ENCODE measurements around the gene FAM181A.

FAM181A gene

GRCh38 chr14:93949511-93950075 lies 22.4 kb downstream of the FAM181A start:
- no peaks in the 10 kb centered on the region for H3K27me3 Mint-ChIP-seq
- no peak overlapping the region for H3K4me3 Mint-ChIP-seq
- no peak for ATAC-seq
- H3K27ac Mint-ChIP-seq = no peak overlapping the region
- H3K4me1 Mint-ChIP-seq = peaks cover 19% of the 10 kb centered on the region
- H3K36me3 Mint-ChIP-seq = peaks cover 11% of the 10 kb centered on the region
- H3K9me3 Mint-ChIP-seq = no peaks in the 10 kb centered on the region

DNA sequence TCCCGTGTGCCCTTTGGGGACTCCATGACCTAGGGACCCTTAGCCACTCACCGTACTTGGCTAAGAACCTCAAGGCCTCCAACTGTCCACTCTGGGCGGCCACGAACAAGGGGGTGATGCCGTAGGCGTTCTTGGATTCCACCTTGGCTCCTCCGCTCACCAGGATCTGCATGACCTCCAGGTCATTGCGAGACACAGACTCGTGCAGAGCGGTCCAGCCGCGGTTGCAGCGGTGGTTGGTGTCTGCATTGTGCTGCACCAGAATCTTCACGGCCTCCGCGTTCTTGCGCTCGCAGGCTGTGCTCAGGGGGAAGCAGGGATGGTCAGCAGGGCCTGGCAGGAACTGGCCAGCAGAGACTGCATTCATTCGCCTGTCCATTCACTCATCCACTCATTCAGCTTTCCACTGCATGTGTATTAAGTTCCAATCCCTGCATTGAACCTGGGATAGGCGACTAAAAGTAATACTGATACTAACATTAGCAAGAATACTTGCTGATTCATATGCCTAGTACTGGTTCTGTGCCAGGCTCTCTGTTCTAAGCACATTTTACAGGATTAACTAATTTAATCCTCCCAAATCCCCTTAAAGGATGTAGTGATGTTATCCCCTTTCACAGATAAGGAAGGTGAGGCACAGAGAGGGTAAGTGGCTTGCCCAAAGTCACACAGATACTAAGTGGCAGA lies 23.9 kb downstream of the FAM181A start:
- no peak overlapping the region for H3K4me3 Mint-ChIP-seq
- H3K4me1 Mint-ChIP-seq = peaks cover 34% of the 10 kb centered on the region
- H3K36me3 Mint-ChIP-seq = peaks cover 11% of the 10 kb centered on the region
- no peaks in the 10 kb centered on the region for H3K9me3 Mint-ChIP-seq
- no peak overlapping the region for H3K27ac Mint-ChIP-seq
- ATAC-seq = no peak
- H3K27me3 Mint-ChIP-seq = no peaks in the 10 kb centered on the region

- H3K4me1 Mint-ChIP-seq = peaks cover 35% of the 10 kb centered on the region
- H3K4me3 Mint-ChIP-seq = no peak overlapping the region
- no peaks in the 10 kb centered on the region for H3K9me3 Mint-ChIP-seq
- H3K27ac Mint-ChIP-seq = no peak overlapping the region
- ATAC-seq = no peak
- peaks cover 7% of the 10 kb centered on the region for H3K36me3 Mint-ChIP-seq
- H3K27me3 Mint-ChIP-seq = no peaks in the 10 kb centered on the region
Observed at GRCh38 chr14:93951635-93952540, 24.7 kb downstream of the FAM181A start.

- Mint-ChIP-seq H3K4me3 (no peak overlapping the region), H3K27me3 (no peaks in the 10 kb centered on the region), H3K4me1 (peaks cover 45% of the 10 kb centered on the region), H3K27ac (no peak overlapping the region), H3K9me3 (no peaks in the 10 kb centered on the region), H3K36me3 (peaks cover 6% of the 10 kb centered on the region)
- no peak for ATAC-seq
Observed at GRCh38 chr14:93952829-93953228, 25.7 kb downstream of the FAM181A start.

DNA sequence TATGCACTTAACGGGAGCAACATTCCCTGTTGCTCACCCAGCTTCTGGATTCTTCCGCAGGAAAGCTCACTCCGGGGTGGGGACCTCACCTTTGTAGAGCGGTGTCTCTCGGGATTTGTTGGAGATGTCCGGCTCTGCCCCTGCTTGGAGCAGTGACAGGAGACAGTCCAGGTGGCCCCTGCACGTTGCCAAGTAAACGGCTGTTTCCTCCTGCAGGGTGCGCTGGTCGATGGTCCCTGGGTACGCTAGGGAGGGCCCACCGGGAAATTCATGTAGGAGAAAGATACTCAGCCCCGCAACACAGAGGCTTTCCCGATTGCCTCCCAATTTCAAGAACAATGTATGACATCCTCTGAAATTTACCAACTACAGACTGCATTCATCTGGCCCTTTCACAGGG lies 26.1 kb downstream of the FAM181A start:
- H3K4me3 Mint-ChIP-seq = peak overlapping the region; percentile 53
- H3K9me3 Mint-ChIP-seq = no peaks in the 10 kb centered on the region
- H3K4me1 Mint-ChIP-seq = peaks cover 49% of the 10 kb centered on the region
- no peaks in the 10 kb centered on the region for H3K27me3 Mint-ChIP-seq
- H3K36me3 Mint-ChIP-seq = peaks cover 6% of the 10 kb centered on the region
- ATAC-seq = no peak
- peak overlapping the region; percentile 92 for H3K27ac Mint-ChIP-seq

DNA sequence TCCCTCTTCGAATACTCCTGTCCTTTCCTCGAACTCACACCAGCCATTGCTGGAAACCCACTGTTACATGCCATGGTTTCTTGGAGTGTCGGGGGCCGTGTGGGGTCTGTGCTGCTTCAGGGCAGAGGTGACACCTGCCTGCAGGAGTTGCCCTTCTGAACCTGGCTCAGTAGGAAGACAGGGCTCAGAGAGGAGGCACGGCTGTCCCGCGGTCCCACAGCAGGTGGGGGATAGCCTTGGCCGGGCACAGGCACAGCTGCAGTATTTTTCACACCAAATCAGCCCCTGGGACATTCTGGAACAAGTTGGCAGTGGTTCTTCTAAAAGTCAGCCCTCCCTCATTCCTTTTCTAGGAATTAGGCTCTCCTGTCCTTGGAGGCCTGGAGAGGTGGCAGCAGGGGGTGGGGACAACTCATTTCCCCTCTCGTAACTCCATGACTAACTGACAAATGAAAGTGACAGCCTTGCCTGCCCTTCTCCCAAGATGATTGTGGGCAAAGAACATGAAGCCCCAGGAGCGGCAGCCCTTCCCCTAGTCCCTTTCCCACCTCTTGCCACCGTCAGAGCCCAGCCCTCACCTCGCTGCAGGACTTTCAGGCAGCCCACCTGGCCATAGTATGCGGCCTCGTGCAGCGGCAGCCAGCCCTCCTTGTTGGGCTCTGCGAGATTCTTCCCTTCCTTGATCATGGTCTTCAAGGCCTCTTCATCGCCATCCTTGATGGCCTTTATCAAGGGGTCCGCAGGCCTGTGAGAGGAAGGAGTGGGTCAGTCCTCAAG lies 26.8 kb downstream of the FAM181A start:
- H3K4me3 Mint-ChIP-seq = peak overlapping the region; percentile 82
- no peaks in the 10 kb centered on the region for H3K27me3 Mint-ChIP-seq
- no peak for ATAC-seq
- peaks cover 6% of the 10 kb centered on the region for H3K36me3 Mint-ChIP-seq
- H3K4me1 Mint-ChIP-seq = peaks cover 56% of the 10 kb centered on the region
- no peaks in the 10 kb centered on the region for H3K9me3 Mint-ChIP-seq
- H3K27ac Mint-ChIP-seq = peak overlapping the region; percentile 92

DNA sequence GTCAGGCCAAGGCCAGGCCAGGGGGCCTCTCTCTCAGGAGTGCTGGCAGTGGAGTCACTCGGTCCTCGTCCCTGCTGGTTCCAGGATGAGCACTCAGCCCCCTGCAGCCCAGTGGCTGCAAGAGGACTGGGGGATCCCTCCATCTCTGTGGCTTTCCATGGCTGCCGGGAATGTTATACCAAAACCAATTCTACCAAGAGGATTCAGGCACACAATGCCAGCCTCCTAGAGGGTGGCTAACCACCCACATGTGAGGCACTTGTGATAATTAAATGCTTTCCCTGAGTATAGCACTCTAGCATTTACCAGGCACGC lies 27.3 kb downstream of the FAM181A start:
- H3K4me1 Mint-ChIP-seq = peaks cover 61% of the 10 kb centered on the region
- H3K27ac Mint-ChIP-seq = peak overlapping the region; percentile 92
- peaks cover 6% of the 10 kb centered on the region for H3K36me3 Mint-ChIP-seq
- ATAC-seq = no peak
- H3K27me3 Mint-ChIP-seq = no peaks in the 10 kb centered on the region
- no peaks in the 10 kb centered on the region for H3K9me3 Mint-ChIP-seq
- H3K4me3 Mint-ChIP-seq = peak overlapping the region; percentile 82

- Mint-ChIP-seq H3K27ac (peak overlapping the region; percentile 92), H3K27me3 (no peaks in the 10 kb centered on the region), H3K4me1 (peaks cover 68% of the 10 kb centered on the region), H3K4me3 (peak overlapping the region; percentile 82), H3K9me3 (no peaks in the 10 kb centered on the region), H3K36me3 (peaks cover 6% of the 10 kb centered on the region)
- ATAC-seq = peak; percentile 63
Observed at GRCh38 chr14:93954900-93955849, 28.0 kb downstream of the FAM181A start.

DNA sequence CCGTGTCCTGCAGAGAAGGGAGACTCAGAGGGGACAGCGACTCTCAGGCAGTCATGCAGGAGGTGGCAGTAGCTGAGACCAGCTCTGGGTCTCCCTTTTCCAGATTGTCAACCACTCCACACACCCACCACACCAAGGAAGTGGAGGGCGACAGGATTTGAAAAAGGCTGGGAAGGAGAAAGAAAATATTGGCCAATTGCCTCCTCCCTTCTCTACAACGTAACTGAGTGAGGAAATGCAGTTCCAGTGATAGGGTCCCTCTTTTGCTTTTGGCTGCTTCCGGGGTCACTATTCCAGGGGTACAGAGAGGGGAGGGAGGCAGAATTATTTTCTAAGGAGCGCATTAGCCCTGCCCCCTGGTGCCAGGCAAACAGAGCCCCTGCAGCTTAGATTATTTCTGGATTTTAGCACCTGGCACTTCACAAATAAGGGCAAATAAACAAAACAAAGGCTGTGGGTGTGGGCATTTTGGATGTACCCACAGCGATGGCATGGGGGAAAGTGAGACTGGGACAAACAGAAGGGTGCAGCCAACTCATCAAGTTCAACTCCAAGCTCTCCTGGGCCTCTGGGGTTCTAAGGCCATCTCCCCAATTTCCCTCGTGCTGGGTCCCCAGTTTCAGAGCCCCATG lies 28.8 kb downstream of the FAM181A start:
- no peaks in the 10 kb centered on the region for H3K9me3 Mint-ChIP-seq
- H3K27ac Mint-ChIP-seq = peak overlapping the region; percentile 92
- H3K4me3 Mint-ChIP-seq = peak overlapping the region; percentile 82
- H3K36me3 Mint-ChIP-seq = peaks cover 1% of the 10 kb centered on the region
- ATAC-seq = no peak
- H3K27me3 Mint-ChIP-seq = no peaks in the 10 kb centered on the region
- H3K4me1 Mint-ChIP-seq = peaks cover 74% of the 10 kb centered on the region

DNA sequence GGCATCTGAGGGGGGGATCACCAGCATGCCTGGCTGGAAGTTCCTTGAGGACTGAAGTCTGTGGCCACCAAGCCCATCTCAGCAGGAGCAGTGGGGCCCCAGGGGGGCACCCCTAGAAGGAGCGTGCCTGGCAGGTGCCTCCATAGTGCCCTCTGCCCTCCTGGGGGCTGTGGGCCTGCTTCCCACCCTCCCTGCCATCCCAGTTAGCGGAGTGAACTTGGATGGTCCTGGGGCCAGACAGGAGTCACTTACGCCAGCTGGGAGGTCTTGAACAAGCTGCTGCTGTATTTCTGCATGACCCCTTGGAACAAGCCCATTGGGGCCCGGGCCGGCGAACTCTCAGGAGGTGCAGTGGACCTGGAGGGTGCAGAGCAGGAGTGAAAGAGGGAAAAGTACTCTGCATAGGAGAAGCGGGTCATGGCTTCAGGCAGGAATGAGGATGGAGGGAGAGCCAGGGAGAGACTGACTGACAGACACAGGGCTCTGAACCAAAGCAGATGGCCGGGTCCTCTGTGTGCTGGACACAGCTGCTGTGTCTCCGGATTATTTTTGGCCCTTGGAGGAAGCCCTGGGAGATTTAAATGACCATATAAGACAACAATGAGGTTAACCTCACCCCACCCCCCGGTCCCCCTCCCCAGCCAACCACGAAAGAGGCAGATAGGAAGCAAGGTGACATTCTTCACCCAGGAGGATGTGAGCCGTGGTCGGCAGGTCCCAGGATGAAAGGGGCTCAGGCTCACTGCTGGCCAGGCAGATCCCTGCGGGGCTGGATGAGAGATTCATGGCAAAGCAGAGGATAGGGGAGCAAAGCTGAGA lies 29.6 kb downstream of the FAM181A start:
- peaks cover 82% of the 10 kb centered on the region for H3K4me1 Mint-ChIP-seq
- peak overlapping the region; percentile 92 for H3K27ac Mint-ChIP-seq
- no peaks in the 10 kb centered on the region for H3K36me3 Mint-ChIP-seq
- peak overlapping the region; percentile 60 for H3K4me3 Mint-ChIP-seq
- H3K9me3 Mint-ChIP-seq = no peaks in the 10 kb centered on the region
- no peak for ATAC-seq
- H3K27me3 Mint-ChIP-seq = no peaks in the 10 kb centered on the region

GRCh38 chr14:93957333-93957710 lies 30.2 kb downstream of the FAM181A start:
- H3K9me3 Mint-ChIP-seq = no peaks in the 10 kb centered on the region
- no peak for ATAC-seq
- peaks cover 88% of the 10 kb centered on the region for H3K4me1 Mint-ChIP-seq
- H3K27ac Mint-ChIP-seq = peak overlapping the region; percentile 92
- H3K27me3 Mint-ChIP-seq = no peaks in the 10 kb centered on the region
- no peaks in the 10 kb centered on the region for H3K36me3 Mint-ChIP-seq
- H3K4me3 Mint-ChIP-seq = no peak overlapping the region

DNA sequence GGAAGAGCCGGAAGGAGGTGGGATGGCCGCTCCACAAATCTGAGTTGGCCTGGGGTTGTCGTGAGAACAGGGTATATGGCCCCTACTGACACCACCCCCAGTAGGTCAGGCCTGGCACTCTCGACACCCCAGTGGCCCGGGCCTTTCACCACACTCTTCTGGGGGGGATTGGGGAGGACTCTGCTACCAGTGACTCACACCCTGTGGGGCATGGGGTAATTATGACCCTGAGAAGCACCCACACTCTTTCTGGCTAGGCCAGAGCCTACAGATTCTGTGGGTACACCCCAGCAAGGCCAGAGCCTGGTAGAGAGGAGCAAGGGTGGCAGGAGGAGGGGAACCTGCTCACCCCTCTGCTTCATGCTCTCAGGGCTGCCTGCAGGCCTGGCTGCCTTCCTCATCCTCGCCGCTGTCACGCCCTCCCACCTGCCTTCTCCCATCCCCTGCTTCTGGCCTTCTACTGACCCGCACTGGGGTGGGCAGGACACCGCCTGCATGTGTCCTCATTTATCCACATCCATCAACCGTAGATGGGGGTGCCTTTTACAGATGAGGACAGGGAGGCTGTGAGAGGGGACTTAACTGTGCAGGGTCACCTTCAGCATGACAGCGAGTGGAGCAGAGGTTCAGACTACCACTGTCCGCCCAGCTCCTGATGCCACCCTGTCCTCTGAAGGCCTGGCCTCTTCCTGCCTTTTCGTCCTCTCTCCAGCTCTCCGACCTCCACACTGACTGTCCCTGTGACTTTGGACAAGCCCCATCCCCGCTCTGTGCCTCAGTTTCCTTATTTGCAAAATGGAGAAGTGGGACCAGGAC lies 30.8 kb downstream of the FAM181A start:
- no peak for ATAC-seq
- Mint-ChIP-seq H3K27ac (peak overlapping the region; percentile 92), H3K4me1 (peaks cover 94% of the 10 kb centered on the region), H3K9me3 (no peaks in the 10 kb centered on the region), H3K36me3 (no peaks in the 10 kb centered on the region), H3K27me3 (no peaks in the 10 kb centered on the region), H3K4me3 (no peak overlapping the region)

Data from stimulated activated memory B cell treated with anti-CD40 and anti-IgM and Interleukin-4, amounts not matched to agents 10 μg/mL and 1 μg/mL and 100 μg/mL, for 72 hours (primary cell).